HFF-Myc (cell line): ENCODE data around the gene CNTN5.
"Not testable (repeated sequence)": the region's sequence is repeated elsewhere in the genome, so short reads cannot be mapped to it uniquely, and the experiment has no call there.

Experiments used
- DNase-seq: peaks from one replicate; pipeline ENCODE4 v3.0.0-alpha.2; 2011; ENCODE audit warnings: low read depth; ENCODE audit errors: extremely low read depth
- H3K4me3 ChIP-seq: replicated peaks from 2 replicates; pipeline ENCODE4 v1.5.1; 2011; ENCODE audit warnings: low read depth, mild to moderate bottlenecking, control low read depth, low read length
- CTCF ChIP-seq: IDR thresholded peaks from 2 replicates; pipeline ENCODE4 v1.5.1; 2012; ENCODE audit warnings: mild to moderate bottlenecking, low read depth, low read length, control low read depth; ENCODE audit errors: missing control alignments

The CNTN5 gene

GRCh38 chr11:99098751-99099150 is 78.0 kb downstream of the CNTN5 start:
- no peak for DNase-seq
- no peak for TF ChIP-seq CTCF
- no peak overlapping the region for H3K4me3 ChIP-seq

- H3K4me3 ChIP-seq = no peak overlapping the region
- DNase-seq = no peak
- no peak for TF ChIP-seq CTCF
These were observed 96.9 kb downstream of the CNTN5 start for GRCh38 chr11:99117603-99118002.

GRCh38 chr11:99133862-99134261 is 113.1 kb downstream of the CNTN5 start:
- H3K4me3 ChIP-seq, DNase-seq: not testable (repeated sequence)

GRCh38 chr11:99135508-99135907 is 114.8 kb downstream of the CNTN5 start:
- no peak for DNase-seq
- TF ChIP-seq CTCF = no peak
- no peak overlapping the region for H3K4me3 ChIP-seq

GRCh38 chr11:99142237-99142636 is 121.5 kb downstream of the CNTN5 start:
- no peak for TF ChIP-seq CTCF
- no peak overlapping the region for H3K4me3 ChIP-seq
- DNase-seq = no peak

- H3K4me3 ChIP-seq = no peak overlapping the region
- TF ChIP-seq CTCF = no peak
- no peak for DNase-seq
These were observed 127.6 kb downstream of the CNTN5 start for GRCh38 chr11:99148352-99148751.

GRCh38 chr11:99154277-99154676 is 133.5 kb downstream of the CNTN5 start:
- DNase-seq = no peak
- no peak overlapping the region for H3K4me3 ChIP-seq
- TF ChIP-seq CTCF = no peak
